Esophagus (tissue), 2 donors: ENCODE measurements around the gene TIAM1. TPM values are rescaled to one million over a fixed set of nuclear protein-coding genes. Genes with fewer than 3 reads are reported as not detected.

Experiments used
- H3K27ac ChIP-seq, 2 donors: one replicate each; pipeline ENCODE4 v1.5.1; 2013; ENCODE audit warnings: low read depth in 2 of 2, mild to moderate bottlenecking in 2 of 2, inconsistent platforms in 1 of 2, low read length in 1 of 2, moderate library complexity in 1 of 2
- H3K27me3 ChIP-seq, 2 donors: one replicate each; pipeline ENCODE4 v1.6.1; 2013; ENCODE audit warnings: low read length in 2 of 2, control low read depth in 1 of 2, mild to moderate bottlenecking in 1 of 2; ENCODE audit not compliant: insufficient read depth in 2 of 2, control insufficient read depth in 1 of 2
- H3K36me3 ChIP-seq, 2 donors: one replicate each; pipeline ENCODE4 v1.6.1; 2013; ENCODE audit warnings: low read length in 1 of 2; ENCODE audit not compliant: control insufficient read depth in 2 of 2, insufficient read depth in 2 of 2
- H3K4me1 ChIP-seq, 2 donors: one replicate each; pipeline ENCODE4 v1.6.1; 2013; ENCODE audit warnings: low read length in 1 of 2; ENCODE audit not compliant: control insufficient read depth in 2 of 2, insufficient read depth in 2 of 2
- H3K4me3 ChIP-seq, 2 donors: one replicate each; pipeline ENCODE4 v1.5.1; 2013; ENCODE audit warnings: low read length in 2 of 2, mild to moderate bottlenecking in 2 of 2, low read depth in 1 of 2, moderate library complexity in 1 of 2
- H3K9me3 ChIP-seq, 2 donors: one replicate each; pipeline ENCODE4 v1.6.1; 2013; ENCODE audit warnings: mild to moderate bottlenecking in 2 of 2, low read depth in 1 of 2, low read length in 1 of 2, moderate library complexity in 1 of 2; ENCODE audit not compliant: control insufficient read depth in 2 of 2, insufficient read depth in 1 of 2
- WGBS, 2 donors: extraction: QIAGEN DNeasy Blood & Tissue Kit; methylation state at CpG; one replicate each; pipeline ENCODE4 v1.1.7; 2013; 5-methylcytosine and 5-hydroxymethylcytosine counted together
- polyA plus RNA-seq, 2 donors: library from polyadenylated mRNA; stranded (reverse); fragments of 200-250 nt; gene quantifications; one replicate each; pipeline ENCODE4 v1.2.3, GENCODE V29; 2013
- donor health status: healthy with polysubstance abuse.
- donor health status: Bipolar disorder and iron deficiency.

The TIAM1 gene
- polyA plus RNA-seq, 2 donors: 19.5 to 24.3 TPM

DNA sequence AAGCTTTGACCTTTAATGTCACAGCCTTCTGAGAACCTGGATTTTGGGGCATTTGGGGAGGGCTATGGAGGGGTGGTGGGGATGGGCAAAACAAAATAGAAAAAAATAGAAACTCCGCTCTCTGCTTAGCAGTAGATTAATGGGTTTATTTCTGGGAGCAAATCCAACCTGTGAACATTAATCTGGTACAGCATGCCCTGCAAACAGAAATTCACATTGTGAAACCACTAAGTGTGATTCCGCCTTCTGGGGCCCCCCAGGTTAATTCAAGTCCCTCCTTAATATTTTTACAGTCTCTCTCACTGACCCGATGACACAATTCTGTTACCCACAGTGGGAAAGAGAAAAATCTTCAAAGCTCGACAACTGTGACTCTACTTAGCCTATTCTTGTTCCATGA is 76.4 kb downstream of the TIAM1 start:
- H3K9me3 ChIP-seq: no peaks in the 10 kb centered on the region
- WGBS, 2 donors: 56 to 75% methylated on average over 4 of the region's 4 CpGs

DNA sequence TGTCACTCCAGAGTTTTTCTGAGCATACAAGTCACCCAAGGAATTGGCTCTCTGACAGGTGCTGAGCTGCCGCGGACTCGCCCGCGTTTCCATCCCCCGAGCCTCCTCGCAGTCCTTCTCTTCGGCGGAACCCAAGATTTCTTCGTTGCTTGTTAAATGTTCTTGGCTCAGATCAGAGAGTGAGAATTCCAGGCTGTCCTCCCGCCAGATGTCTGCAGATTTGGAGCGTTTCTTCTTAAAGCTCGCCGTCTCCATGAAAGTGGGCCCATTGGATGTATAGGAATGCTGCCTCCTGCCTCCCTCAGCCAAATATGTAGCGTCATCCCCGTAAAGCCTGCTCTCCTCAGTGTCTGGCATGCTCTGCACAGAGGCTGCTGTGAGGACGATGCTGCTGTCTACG is 77.8 kb downstream of the TIAM1 start:
- Histone ChIP-seq H3K27me3 (no peaks in the 10 kb centered on the region), H3K36me3 (peaks cover 0 to 10% of the 10 kb centered on the region in 2 donors), H3K27ac (no peak overlapping the region), H3K9me3 (no peaks in the 10 kb centered on the region), H3K4me1 (no peaks in the 10 kb centered on the region), H3K4me3 (no peak overlapping the region)
- WGBS, 2 donors: 91 to 95% methylated on average over 18 of the region's 18 CpGs

More for the DNA sequence above, 76.4 kb downstream of the TIAM1 start:
- H3K4me3 ChIP-seq: no peak overlapping the region
- H3K36me3 ChIP-seq: peaks cover 0 to 10% of the 10 kb centered on the region in 2 donors
- no peak overlapping the region for H3K27ac ChIP-seq
- no peaks in the 10 kb centered on the region for H3K4me1 ChIP-seq
- no peaks in the 10 kb centered on the region for H3K27me3 ChIP-seq

- H3K36me3 ChIP-seq: peaks cover 0 to 10% of the 10 kb centered on the region in 2 donors
- no peaks in the 10 kb centered on the region for H3K4me1 ChIP-seq
- no peaks in the 10 kb centered on the region for H3K27me3 ChIP-seq
- no peaks in the 10 kb centered on the region for H3K9me3 ChIP-seq
- no peak overlapping the region for H3K4me3 ChIP-seq
- no peak overlapping the region for H3K27ac ChIP-seq
- 51 to 66% methylated on average over 11 of the region's 11 CpGs for WGBS, 2 donors
These were observed 78.6 kb downstream of the TIAM1 start for GRCh38 chr21:31265366-31266013.

GRCh38 chr21:31264574-31264973 is 79.5 kb downstream of the TIAM1 start:
- H3K4me3 ChIP-seq: no peak overlapping the region
- no peaks in the 10 kb centered on the region for H3K27me3 ChIP-seq
- peaks cover 0 to 10% of the 10 kb centered on the region in 2 donors for H3K36me3 ChIP-seq
- H3K27ac ChIP-seq: no peak overlapping the region
- no peaks in the 10 kb centered on the region for H3K9me3 ChIP-seq
- WGBS, 2 donors: 94% methylated on average over 6 of the region's 6 CpGs
- H3K4me1 ChIP-seq: no peaks in the 10 kb centered on the region

DNA sequence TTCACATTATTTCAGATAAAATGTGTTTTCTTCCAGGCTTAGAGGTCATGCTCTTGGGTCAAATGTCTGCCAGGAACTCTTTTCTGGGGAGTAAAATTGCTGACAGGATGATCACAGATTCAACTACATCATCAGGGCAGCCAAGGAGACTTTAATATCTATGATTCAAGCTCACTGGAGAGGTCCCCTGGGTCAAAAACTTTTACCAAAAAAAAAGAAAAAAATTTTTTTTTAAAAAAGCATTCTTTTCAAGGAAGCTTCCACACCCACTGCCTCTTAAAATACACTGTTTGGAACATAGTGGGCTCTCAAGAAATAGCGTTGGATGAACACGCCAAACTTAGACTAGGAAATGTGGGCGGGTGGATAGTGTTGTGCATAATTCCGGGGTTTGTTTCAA is 81.3 kb downstream of the TIAM1 start:
- H3K9me3 ChIP-seq: no peaks in the 10 kb centered on the region
- 86 to 88% methylated on average over 4 of the region's 4 CpGs for WGBS, 2 donors
- H3K4me1 ChIP-seq: no peaks in the 10 kb centered on the region
- H3K36me3 ChIP-seq: peaks cover 0 to 10% of the 10 kb centered on the region in 2 donors
- H3K27ac ChIP-seq: no peak overlapping the region
- H3K27me3 ChIP-seq: no peaks in the 10 kb centered on the region
- H3K4me3 ChIP-seq: no peak overlapping the region

DNA sequence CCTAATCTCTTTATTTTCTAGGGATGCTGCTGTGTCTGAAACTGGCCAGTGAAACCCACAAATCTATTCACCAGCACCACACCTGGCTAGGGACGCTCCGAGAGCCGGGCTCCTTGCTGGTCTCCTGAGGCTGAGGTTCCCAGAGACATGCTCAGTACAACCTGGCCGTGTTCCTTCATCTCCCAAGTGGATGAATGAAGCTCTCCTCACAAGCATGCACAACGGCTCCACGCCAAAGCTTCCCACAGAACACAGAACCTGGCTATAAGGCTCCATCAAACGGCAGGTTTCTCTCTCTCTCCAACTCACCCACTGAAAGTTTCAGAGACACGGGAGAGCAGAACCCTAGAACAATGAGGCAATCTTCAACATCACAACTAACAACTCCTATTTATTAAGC is 82.3 kb downstream of the TIAM1 start:
- Histone ChIP-seq H3K9me3 (no peaks in the 10 kb centered on the region), H3K4me3 (no peak overlapping the region), H3K27ac (no peak overlapping the region), H3K27me3 (no peaks in the 10 kb centered on the region), H3K4me1 (no peaks in the 10 kb centered on the region), H3K36me3 (peaks cover 0 to 8% of the 10 kb centered on the region in 2 donors)
- WGBS, 2 donors: 91 to 95% methylated on average over 8 of the region's 8 CpGs

DNA sequence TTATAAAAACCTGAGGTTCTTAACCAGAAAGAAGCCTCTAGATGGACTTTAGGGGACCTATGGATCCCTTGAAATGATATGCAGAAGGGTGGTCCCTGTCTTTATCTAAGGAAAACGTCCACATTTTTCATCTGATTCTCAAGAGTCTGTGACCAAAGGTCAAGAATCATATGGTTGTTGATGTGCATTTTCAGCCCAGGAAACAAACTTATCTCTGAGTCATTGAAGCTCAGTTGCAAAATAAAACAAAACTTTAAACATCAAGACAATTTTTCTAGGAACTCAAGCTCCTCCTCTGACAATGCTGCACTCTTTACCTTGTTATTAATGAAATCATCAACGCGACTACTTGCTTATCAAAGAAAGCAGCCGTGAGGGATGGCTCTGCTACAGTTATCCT is 83.3 kb downstream of the TIAM1 start:
- WGBS, 2 donors: 61 to 73% methylated on average over 4 of the region's 4 CpGs

GRCh38 chr21:31258073-31258472 is 86.0 kb downstream of the TIAM1 start:
- Histone ChIP-seq H3K9me3 (no peaks in the 10 kb centered on the region), H3K4me3 (no peak overlapping the region), H3K27me3 (no peaks in the 10 kb centered on the region), H3K27ac (no peak overlapping the region), H3K36me3 (no peaks in the 10 kb centered on the region), H3K4me1 (no peaks in the 10 kb centered on the region)
- WGBS, 2 donors: 73 to 84% methylated on average over 4 of the region's 4 CpGs

More for the DNA sequence above, 83.3 kb downstream of the TIAM1 start:
- H3K4me3 ChIP-seq: no peak overlapping the region
- H3K27ac ChIP-seq: no peak overlapping the region
- H3K27me3 ChIP-seq: no peaks in the 10 kb centered on the region
- no peaks in the 10 kb centered on the region for H3K36me3 ChIP-seq
- H3K9me3 ChIP-seq: no peaks in the 10 kb centered on the region
- no peaks in the 10 kb centered on the region for H3K4me1 ChIP-seq

GRCh38 chr21:31257265-31257664 is 86.8 kb downstream of the TIAM1 start:
- Histone ChIP-seq H3K27ac (no peak overlapping the region), H3K9me3 (no peaks in the 10 kb centered on the region), H3K36me3 (no peaks in the 10 kb centered on the region), H3K4me3 (no peak overlapping the region), H3K4me1 (no peaks in the 10 kb centered on the region), H3K27me3 (no peaks in the 10 kb centered on the region)
- WGBS, 2 donors: 54 to 70% methylated on average over 3 of the region's 3 CpGs

- no peaks in the 10 kb centered on the region for H3K27me3 ChIP-seq
- H3K4me1 ChIP-seq: no peaks in the 10 kb centered on the region
- 88 to 93% methylated on average over 2 of the region's 2 CpGs for WGBS, 2 donors
- H3K9me3 ChIP-seq: no peaks in the 10 kb centered on the region
- no peak overlapping the region for H3K4me3 ChIP-seq
- peaks cover 0 to 6% of the 10 kb centered on the region in 2 donors for H3K36me3 ChIP-seq
- H3K27ac ChIP-seq: no peak overlapping the region
These were observed 88.2 kb downstream of the TIAM1 start for GRCh38 chr21:31255896-31256295.
